IMR-90 (cell line): Measurements from ENCODE around the gene ABCA7.

Experiments
- BHLHE40 ChIP-seq: fragments of 150-350 bp; IDR thresholded peaks from 2 replicates; pipeline ENCODE4 v1.6.1; 2016; ENCODE audit warnings: mild to moderate bottlenecking, low read depth, low read length
- CEBPB ChIP-seq: IDR thresholded peaks from 2 replicates; pipeline ENCODE4 v1.6.1; 2012; ENCODE audit warnings: low read depth, low read length, improper control_type of control experiment
- FOS ChIP-seq: fragments of 150-350 bp; IDR thresholded peaks from 2 replicates; pipeline ENCODE4 v1.6.1; 2016; ENCODE audit warnings: low read depth, low read length
- MAZ ChIP-seq: IDR thresholded peaks from 2 replicates; pipeline ENCODE4 v1.6.1; 2012; ENCODE audit warnings: low read depth, mild to moderate bottlenecking, low read length, improper control_type of control experiment, moderate library complexity, borderline replicate concordance
- POLR2A ChIP-seq: IDR thresholded peaks from 2 replicates; pipeline ENCODE4 v1.6.1; 2012; ENCODE audit warnings: mild to moderate bottlenecking, low read depth, low read length
- RAD21 ChIP-seq: IDR thresholded peaks from 2 replicates; pipeline ENCODE4 v1.6.1; 2012; ENCODE audit warnings: low read length, improper control_type of control experiment
- RFX5 ChIP-seq: IDR thresholded peaks from 2 replicates; pipeline ENCODE4 v1.8.0; 2012; ENCODE audit warnings: low read depth, mild to moderate bottlenecking, low read length, moderate library complexity
- SMC3 ChIP-seq: fragments of 150-350 bp; IDR thresholded peaks from 2 replicates; pipeline ENCODE4 v1.6.1; 2016; ENCODE audit warnings: low read depth, mild to moderate bottlenecking, antibody characterized with exemption, low read length, moderate library complexity
- TF ChIP-seq, protein P1 (sequence below): conservative IDR thresholded peaks from 2 replicates; pipeline ENCODE4 v1.5.1; 2012; ENCODE audit warnings: mild to moderate bottlenecking, low read depth, low read length, improper control_type of control experiment
- TF ChIP-seq, protein P2 (sequence below): fragments of 150-350 bp; IDR thresholded peaks from 2 replicates; pipeline ENCODE4 v1.6.1; 2017; ENCODE audit warnings: mild to moderate bottlenecking, antibody characterized with exemption, low read length, low read depth

DNA sequence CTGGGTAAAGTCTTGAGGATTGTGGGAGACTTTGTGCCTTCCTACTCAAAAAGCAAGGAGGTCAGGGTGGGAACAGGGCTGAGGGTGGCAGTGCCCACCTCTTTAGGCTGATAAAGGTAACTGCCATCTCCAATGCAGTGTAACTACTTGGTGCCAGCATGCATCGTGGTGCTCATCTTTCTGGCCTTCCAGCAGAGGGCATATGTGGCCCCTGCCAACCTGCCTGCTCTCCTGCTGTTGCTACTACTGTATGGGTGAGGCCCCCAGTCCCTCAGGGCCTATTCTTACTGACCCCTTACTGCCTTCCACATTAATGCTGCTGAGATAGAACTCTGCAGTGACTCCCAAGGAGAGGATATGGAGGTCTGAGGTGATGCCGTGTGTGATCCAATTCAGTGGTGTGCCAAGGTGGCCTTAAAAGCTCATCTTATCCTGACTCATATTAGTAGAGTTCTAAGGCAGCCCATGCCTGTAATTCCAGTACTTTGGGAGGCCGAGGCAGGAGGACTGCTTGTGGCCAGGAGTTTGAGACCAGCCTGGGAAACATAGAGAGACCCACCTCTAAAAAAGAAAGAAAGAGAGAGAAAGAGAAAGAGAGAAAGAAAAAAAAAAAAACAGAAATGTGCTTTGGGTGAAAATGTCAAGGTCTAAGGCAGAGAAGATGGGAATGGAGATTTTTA, 17.4 kb downstream of the ABCA7 start:
- TF ChIP-seq SMC3 (no peak), RAD21 (no peak), POLR2A (no peak), MAZ (no peak), FOS (no peak), BHLHE40 (no peak), RFX5 (no peak), CEBPB (no peak)
- TF ChIP-seq, protein P1, sequence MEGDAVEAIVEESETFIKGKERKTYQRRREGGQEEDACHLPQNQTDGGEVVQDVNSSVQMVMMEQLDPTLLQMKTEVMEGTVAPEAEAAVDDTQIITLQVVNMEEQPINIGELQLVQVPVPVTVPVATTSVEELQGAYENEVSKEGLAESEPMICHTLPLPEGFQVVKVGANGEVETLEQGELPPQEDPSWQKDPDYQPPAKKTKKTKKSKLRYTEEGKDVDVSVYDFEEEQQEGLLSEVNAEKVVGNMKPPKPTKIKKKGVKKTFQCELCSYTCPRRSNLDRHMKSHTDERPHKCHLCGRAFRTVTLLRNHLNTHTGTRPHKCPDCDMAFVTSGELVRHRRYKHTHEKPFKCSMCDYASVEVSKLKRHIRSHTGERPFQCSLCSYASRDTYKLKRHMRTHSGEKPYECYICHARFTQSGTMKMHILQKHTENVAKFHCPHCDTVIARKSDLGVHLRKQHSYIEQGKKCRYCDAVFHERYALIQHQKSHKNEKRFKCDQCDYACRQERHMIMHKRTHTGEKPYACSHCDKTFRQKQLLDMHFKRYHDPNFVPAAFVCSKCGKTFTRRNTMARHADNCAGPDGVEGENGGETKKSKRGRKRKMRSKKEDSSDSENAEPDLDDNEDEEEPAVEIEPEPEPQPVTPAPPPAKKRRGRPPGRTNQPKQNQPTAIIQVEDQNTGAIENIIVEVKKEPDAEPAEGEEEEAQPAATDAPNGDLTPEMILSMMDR: no peak
- TF ChIP-seq, protein P2, sequence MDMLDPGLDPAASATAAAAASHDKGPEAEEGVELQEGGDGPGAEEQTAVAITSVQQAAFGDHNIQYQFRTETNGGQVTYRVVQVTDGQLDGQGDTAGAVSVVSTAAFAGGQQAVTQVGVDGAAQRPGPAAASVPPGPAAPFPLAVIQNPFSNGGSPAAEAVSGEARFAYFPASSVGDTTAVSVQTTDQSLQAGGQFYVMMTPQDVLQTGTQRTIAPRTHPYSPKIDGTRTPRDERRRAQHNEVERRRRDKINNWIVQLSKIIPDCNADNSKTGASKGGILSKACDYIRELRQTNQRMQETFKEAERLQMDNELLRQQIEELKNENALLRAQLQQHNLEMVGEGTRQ: no peak
